ENCODE data around the gene UBE2H.
"Not testable (repeated sequence)": the region's sequence is repeated elsewhere in the genome, so short reads cannot be mapped to it uniquely, and the experiment has no call there.

Gene UBE2H

GRCh38 chr7:129870668-129871067 is 82.1 kb downstream of the UBE2H start:
- no peak for DNase-seq

DNA sequence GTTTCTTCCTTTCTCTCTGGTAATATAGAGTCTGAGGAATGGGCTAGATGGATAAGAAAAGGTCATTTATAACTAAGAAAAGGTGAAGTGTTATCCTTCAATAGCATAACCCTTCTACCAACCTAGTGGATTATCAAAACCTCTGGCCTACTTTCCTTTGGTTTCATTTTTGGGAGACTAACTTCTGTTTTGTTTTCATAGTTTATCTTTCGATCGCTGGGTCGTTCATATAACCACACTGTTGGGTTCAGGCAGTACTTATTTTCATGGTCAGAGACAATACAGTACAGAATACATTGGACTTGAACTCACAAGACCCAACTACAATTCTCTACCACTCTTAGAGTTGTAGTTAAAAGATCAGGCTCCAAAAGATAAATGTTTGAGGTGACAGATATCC is 86.5 kb downstream of the UBE2H start:
- DNase-seq = no peak

GRCh38 chr7:129865925-129866201 is 86.9 kb downstream of the UBE2H start:
- no peak for DNase-seq

DNA sequence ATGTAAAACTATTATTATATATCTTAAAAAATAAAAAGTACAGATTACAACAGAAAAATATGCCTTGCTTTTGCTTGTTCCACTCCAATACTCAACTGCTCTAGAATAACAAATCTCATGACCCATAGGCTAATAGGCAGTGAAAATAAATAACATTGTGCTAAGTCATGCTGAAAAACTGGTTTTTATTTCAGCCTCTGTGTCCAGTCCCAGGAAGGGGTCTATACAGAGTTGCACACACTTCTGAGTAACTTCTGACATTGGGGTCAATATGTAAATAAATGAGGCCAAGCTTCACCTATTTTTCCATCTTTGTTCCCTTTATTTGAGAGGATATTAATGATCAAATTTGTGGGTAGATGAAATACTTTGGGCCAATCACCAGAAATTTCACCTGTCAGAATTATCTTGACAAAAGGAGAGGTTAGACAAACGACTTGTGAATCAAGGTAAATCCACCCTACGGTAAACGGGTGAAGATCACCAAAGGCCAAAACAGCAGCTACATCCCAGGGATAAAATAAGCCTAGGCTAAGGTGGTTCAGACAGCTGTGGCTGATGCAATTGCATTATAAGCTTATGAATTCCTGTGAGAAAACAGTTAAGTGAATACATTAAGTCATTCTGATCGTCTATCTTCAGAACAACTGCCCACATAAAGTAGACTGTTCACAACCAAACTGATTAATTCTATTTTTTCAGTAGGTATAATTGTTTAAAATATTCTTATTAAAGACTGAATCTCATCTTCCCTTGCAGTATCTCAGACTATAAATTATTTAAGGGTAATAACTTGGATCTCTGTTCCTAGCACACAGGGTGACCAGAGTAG is 87.5 kb downstream of the UBE2H start:
- DNase-seq = no peak

GRCh38 chr7:129864676-129865075 is 88.1 kb downstream of the UBE2H start:
- DNase-seq = not testable (repeated sequence)

DNA sequence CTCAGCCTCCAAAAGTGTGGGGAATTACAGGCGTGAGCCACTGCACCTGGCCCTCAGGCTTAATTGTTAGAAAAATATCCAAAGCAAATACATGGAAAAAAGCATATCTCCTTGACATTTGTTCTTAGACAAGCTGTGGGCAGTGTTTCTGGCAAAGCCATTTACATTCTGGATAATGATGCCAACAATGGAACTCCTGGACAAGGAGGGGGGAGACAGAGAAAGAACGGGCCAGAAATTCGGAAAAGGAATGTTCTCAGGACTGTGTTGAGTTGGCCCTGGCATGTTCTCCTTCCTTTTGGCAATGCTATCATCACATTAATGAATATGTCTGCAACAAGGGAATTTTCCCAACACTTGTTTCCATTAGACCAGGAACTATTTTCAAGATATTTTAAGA is 88.7 kb downstream of the UBE2H start:
- DNase-seq = no peak

DNA sequence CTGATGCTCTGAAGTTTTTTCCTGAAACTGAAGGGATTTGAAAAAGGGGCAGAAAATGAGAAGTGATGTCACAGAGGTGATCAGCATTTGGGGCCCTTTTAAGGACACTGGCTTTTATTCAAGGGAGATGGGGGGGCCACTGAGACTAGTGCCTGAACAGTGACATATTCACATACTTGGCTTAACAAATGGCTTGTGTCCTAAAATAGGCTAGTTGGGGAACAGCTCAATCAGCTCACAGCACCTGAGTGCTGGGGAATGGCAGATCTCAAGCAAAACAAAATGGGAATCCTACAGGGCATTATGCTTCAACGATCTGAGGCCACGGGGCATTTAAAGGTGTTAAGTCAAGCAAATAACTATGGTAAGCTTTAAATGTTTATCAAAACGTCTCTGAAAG is 90.1 kb downstream of the UBE2H start:
- DNase-seq = no peak

DNA sequence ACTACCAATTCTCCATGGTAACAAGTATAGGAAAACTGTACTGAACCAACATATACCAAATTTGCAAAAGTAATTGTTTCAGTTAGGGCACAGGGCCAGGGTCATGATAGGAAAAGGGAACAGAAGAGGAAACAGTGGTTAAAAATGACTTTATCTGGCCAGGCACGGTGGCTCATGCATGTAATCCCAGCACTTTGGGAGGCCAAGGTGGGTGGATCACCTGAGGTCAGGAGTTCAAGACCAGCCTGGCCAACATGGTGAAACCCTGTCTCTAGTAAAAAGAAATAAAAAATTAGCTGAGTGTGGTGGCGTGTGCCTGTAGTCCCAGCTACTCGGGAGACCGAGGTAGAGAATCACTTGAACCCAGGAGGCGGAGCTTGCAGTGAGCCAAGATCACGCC is 92.0 kb downstream of the UBE2H start:
- DNase-seq = not testable (repeated sequence)

GRCh38 chr7:129859183-129859582 is 93.6 kb downstream of the UBE2H start:
- DNase-seq = no peak

DNA sequence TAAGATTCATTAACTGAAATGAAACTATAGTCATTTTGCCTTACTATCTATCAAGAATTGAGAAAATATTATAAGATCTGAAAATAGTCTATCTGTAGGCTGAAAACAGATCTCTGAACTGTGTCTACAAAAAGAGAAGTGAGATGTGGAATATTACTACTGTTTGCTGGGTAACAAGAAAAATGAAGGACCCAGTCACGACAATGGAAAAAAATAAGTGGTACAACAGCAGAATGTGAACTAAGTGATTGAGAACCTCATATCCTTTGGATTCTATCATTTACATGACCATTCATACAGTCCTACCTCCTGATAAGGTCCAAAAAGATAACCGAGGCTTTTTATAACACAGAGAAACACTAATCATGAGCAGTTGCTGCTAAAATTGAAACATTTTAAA is 94.3 kb downstream of the UBE2H start:
- no peak for DNase-seq

DNA sequence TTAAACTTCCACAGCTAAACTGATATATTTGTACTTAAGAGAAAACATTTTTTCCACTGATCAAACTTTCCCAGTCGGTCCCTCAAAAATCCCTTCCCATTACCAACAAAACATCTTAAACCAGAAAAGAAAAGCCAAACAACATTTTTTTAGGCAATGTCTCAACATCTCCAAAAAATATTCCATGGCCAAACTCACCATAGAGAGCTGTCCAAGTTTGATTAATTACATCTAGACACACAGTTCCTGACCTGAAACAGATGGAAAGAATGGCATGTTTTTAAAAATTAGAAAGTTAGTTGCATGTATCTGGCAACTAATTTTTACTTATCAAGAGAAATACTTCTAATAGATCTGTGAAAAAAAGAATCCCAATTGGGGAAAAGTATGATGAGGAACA is 95.4 kb downstream of the UBE2H start:
- no peak for DNase-seq

GRCh38 chr7:129855935-129856717 is 96.6 kb downstream of the UBE2H start:
- DNase-seq = no peak

DNA sequence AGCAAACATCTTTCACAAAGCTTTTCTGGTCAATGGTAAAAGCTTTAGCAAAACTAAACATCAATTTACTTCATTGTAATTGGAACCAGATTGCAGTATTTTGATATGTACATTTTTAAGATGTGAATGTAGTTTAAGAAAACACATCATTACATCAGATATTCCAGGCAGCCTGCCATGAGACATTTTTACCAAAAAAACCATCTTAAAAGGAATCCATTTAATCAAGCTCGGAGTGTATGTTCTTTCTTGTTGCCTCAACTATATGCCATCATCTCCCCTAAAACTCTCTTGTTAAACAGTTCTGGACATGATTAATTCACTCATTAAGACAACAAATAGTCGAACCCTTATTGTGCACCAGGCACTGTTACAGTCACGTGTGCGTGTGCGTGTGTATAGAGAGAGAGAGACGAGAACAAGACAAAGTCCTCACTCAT is 97.5 kb downstream of the UBE2H start:
- no peak for DNase-seq

DNA sequence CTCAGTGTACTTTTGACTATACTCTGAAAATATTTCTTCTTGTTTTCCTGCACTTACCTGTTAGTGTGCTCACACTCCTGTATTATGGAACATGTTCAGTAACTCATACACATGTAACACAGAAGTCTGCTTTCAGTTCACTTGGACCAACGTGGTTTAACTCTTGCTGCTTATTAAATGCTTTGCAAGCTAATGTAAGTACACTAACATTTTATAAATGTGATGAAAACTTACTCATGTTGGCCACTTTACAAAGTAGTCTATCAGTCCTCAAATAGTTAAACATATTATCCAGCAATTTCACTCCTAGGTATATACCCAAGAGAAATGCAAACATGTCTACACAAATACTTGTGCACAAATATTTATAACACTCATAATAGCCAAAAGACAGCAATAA is 98.4 kb downstream of the UBE2H start:
- DNase-seq = no peak

DNA sequence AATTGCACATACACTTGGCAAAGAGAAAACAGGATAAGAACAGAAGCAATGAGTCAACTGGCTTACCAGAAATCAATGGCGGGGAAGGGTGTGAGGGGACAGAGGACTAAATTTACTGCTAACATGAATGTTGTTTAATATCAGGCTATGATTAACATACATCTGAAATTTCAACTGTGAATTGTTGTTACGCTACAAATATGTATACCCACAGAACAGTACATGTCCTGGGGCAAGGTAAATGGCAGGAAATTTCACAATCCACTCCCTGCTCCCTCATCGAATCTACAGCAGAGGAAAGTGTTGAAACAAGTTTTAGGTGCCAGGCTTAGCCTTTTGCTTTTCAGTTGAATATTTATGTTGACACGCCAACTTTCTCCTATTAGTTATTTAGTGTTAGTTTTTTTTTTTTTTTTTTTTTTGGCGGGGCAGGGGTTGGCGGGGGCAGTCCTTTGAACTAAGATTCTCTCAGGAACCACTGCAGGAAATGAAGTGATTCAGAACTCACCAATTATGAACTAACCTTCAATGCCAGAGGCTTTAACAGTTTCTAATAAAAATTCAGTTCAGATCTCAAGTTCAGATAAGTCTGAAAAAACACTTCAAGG is 99.0 kb downstream of the UBE2H start:
- no peak for DNase-seq

DNA sequence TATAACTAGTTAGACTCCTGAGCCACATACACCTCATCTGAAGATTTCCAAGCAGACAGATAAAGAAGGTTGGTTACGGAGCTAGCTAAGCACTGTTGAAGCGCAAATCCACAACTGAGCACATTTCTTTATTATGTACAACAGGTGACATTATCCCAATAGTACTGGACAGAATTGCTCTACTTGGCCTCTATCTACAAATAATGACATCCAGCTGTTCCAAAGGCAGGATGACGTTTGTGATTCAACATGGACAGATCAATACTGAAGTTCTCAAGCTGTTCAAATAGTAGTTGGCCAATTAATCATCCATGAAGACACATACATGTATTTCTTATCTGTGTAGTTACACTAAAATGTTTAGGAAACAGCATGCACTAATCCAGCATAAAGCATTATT is 101.0 kb downstream of the UBE2H start:
- no peak for DNase-seq

DNA sequence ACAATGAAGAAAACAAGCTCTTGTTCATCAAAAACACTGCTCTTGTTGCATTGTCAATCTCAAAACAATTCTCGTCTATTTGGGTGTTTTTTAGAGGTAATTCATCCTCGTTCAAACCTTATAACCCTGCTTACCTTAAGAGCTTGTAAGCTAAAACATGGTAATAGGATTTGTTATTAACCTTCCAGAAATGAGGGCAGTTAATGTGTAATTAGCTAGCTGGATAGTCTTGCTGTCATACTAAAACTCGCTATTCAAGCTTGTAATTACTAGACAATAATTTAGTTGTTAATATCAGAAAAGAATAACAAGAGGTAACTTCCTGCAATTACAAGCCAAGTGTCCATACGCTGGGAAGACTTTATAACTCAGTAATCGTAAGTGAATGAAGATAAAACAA is 101.6 kb downstream of the UBE2H start:
- DNase-seq = no peak

DNA sequence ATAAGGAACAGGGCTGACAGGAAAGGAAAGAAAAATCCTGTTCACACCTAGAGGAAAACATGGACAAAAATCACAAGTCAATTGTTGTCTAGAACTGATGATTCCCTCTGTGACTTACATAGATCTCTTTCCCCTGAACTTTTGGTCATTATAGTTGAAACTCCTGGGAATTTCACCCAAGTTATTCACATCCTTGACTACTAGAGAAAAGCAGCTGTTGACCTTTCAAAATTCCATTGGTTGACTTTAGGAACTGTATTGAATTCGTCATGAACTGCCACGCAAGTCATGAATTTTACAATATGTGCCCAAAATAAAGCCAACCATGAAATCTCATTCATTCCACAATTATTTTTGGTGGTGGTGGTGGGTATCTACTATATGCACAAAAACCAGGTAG is 104.3 kb downstream of the UBE2H start:
- no peak for DNase-seq

DNA sequence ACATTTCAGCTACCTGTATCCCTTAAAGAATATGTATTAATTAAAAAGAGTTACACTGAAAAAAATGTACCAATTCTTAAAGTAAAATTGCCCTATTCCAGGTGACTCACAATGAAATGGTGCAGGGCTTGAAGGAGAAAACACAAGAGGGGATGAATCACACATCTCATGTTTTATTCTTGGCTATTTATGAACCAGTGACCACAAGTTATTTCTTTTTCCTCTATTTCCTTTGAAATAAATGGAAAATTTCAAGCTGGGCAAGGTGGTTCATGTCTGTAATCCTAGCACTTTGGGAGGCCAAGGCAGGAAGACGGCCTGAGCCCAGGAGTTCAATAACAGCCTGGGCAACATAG is 106.8 kb downstream of the UBE2H start:
- DNase-seq = no peak

- DNase-seq = no peak
Observed at GRCh38 chr7:129845178-129845971, 107.4 kb downstream of the UBE2H start.

DNA sequence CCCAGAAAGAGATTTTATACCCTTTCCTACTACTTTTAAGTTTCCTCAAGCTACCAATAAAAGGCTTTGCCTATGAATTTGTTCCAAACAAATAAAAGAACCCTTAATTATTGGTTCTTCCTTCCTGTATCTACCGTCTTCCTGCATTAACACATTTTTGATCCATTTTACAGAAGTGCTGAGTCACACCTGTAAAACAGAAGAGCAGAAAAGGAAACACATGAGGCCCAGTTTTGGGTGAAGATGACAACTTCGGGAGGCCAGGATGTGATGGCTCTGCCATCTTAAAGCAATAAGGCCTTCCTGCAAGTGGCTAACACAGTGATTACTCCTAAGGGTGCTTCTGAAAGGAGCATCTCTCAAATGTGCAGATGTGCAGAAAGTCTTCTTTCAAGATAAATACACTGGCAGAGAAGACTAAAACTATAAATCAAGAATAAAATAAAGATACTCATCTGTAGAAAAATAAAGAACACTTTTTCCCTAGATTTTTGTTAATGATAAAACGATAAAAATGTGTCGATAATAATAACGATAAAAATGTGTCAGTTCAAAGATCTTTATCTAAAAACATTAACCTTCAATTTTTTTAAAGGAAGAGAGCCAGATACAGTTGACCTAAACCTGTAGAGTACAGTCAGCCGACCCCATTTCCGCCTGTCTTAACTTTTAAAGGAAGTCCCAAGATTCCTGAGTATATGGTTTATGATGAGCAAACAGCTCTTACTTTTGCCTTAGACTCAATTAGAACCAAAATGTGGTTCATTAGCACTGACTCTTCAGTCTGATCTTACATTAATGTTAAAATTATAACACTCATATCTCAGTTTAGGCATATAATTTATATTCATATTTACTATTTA is 108.6 kb downstream of the UBE2H start:
- DNase-seq = no peak

- DNase-seq = no peak
Observed at GRCh38 chr7:129843365-129843898, 109.3 kb downstream of the UBE2H start.
